OCI-LY1 (cell line): ENCODE measurements around the gene CATSPER1.

ENCODE experiments used
- H2AFZ ChIP-seq: fragments of 200-600 bp; sonication (generic), shearing (Covaris generic); 2 replicates; pipeline ENCODE4 v1.6.0; 2014; ENCODE audit warnings: antibody characterized with exemption, mild to moderate bottlenecking, low read length
- H3F3A ChIP-seq: fragments of 200-600 bp; sonication (generic), shearing (Covaris generic); 2 replicates; pipeline ENCODE4 v1.6.0; 2014; ENCODE audit warnings: mild to moderate bottlenecking, antibody characterized with exemption, low read length, moderate library complexity; ENCODE audit not compliant: insufficient read depth
- H3K27ac ChIP-seq: fragments of 200-600 bp; sonication (generic); 2 replicates; pipeline ENCODE4 v1.5.1; 2014; ENCODE audit warnings: low read length, mixed run types, mild to moderate bottlenecking, low read depth; ENCODE audit not compliant: poor library complexity, severe bottlenecking
- H3K27me3 ChIP-seq: fragments of 200-600 bp; sonication (generic); 2 replicates; pipeline ENCODE4 v1.6.0; 2014; ENCODE audit warnings: antibody characterized with exemption, mild to moderate bottlenecking, low read length, moderate library complexity; ENCODE audit not compliant: insufficient read depth
- H3K36me3 ChIP-seq: fragments of 200-600 bp; sonication (generic); 2 replicates; pipeline ENCODE4 v1.6.1; 2014; ENCODE audit warnings: mild to moderate bottlenecking, antibody characterized with exemption, low read length, moderate library complexity, mixed read lengths; ENCODE audit not compliant: insufficient read depth
- H3K4me1 ChIP-seq: fragments of 200-600 bp; sonication (generic); 2 replicates; pipeline ENCODE4 v1.5.1; 2014; ENCODE audit warnings: mild to moderate bottlenecking, low read length, moderate library complexity; ENCODE audit not compliant: insufficient read depth, severe bottlenecking
- H3K4me2 ChIP-seq: fragments of 200-600 bp; sonication (generic), shearing (Covaris generic); 2 replicates; pipeline ENCODE4 v1.6.1; 2014; ENCODE audit warnings: low read length
- H3K4me3 ChIP-seq: fragments of 200-600 bp; sonication (generic); 2 replicates; pipeline ENCODE4 v1.5.1; 2014; ENCODE audit warnings: low read length, low read depth, mild to moderate bottlenecking, mixed read lengths; ENCODE audit not compliant: poor library complexity, severe bottlenecking
- H3K79me2 ChIP-seq: fragments of 200-600 bp; shearing (Covaris generic); 2 replicates; pipeline ENCODE4 v1.6.1; 2016; ENCODE audit warnings: mixed run types, low read length, mixed read lengths; ENCODE audit not compliant: insufficient read depth
- H3K9ac ChIP-seq: fragments of 200-600 bp; sonication (generic), shearing (Covaris generic); 2 replicates; pipeline ENCODE4 v1.6.1; 2014; ENCODE audit warnings: mild to moderate bottlenecking, low read length, mixed read lengths
- H3K9me2 ChIP-seq: fragments of 200-600 bp; sonication (generic), shearing (Covaris generic); 2 replicates; pipeline ENCODE4 v1.6.1; 2014; ENCODE audit warnings: low read depth, mild to moderate bottlenecking, low read length, mixed read lengths
- H3K9me3 ChIP-seq: fragments of 200-600 bp; shearing (Covaris generic); 2 replicates; pipeline ENCODE4 v1.6.1; 2014; ENCODE audit warnings: low read length, mixed read lengths
- H4K20me1 ChIP-seq: fragments of 200-600 bp; sonication (generic), shearing (Covaris generic); 2 replicates; pipeline ENCODE4 v1.6.0; 2016; ENCODE audit warnings: mild to moderate bottlenecking, low read length; ENCODE audit not compliant: insufficient read depth
- EZH2 ChIP-seq: fragments of 200-600 bp; sonication (generic), shearing (Covaris generic); IDR thresholded peaks from 2 replicates; pipeline ENCODE4 v1.8.0; 2017; ENCODE audit warnings: borderline replicate concordance, mixed run types, mild to moderate bottlenecking, antibody characterized with exemption, low read length, moderate library complexity, mixed read lengths
- TF ChIP-seq, protein P1 (sequence below): fragments of 200-600 bp; sonication (generic), shearing (Covaris generic); IDR thresholded peaks from 2 replicates; pipeline ENCODE4 v1.5.1; 2017; ENCODE audit warnings: mild to moderate bottlenecking, antibody characterized with exemption, low read length, moderate library complexity, mixed read lengths

CATSPER1 gene

DNA sequence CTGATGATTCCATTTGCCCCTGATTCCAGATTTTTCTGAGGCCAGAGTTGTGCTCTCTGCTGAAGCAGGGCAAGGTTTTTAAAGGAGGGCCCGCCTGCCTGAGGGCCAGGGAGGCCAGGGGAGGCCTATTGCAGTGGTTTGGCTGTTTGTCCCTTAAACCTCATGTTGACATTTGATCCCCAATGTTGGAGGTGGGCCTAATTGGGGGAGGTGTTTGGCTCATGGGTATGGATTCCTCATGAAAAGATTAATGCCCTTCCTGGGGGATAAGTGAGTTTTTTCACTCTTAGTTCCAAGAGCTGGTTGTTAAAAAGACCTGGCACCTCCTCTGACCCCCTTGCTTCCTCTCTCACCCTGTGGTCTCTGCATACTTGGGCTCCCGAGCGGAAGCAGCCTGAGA is 13.5 kb upstream of the CATSPER1 start:
- no peaks in the 10 kb centered on the region for H3K36me3 ChIP-seq
- no peaks in the 10 kb centered on the region; the same call in 1 of the 2 replicates for H3K27me3 ChIP-seq
- TF ChIP-seq, protein P1, sequence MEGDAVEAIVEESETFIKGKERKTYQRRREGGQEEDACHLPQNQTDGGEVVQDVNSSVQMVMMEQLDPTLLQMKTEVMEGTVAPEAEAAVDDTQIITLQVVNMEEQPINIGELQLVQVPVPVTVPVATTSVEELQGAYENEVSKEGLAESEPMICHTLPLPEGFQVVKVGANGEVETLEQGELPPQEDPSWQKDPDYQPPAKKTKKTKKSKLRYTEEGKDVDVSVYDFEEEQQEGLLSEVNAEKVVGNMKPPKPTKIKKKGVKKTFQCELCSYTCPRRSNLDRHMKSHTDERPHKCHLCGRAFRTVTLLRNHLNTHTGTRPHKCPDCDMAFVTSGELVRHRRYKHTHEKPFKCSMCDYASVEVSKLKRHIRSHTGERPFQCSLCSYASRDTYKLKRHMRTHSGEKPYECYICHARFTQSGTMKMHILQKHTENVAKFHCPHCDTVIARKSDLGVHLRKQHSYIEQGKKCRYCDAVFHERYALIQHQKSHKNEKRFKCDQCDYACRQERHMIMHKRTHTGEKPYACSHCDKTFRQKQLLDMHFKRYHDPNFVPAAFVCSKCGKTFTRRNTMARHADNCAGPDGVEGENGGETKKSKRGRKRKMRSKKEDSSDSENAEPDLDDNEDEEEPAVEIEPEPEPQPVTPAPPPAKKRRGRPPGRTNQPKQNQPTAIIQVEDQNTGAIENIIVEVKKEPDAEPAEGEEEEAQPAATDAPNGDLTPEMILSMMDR = no peak
- no peak for TF ChIP-seq EZH2
- no peak overlapping the region for H3K27ac ChIP-seq
- H3K4me2 ChIP-seq = no peak overlapping the region
- no peaks in the 10 kb centered on the region for H3F3A ChIP-seq
- H2AFZ ChIP-seq = no peak overlapping the region
- H4K20me1 ChIP-seq = no peaks in the 10 kb centered on the region
- no peak overlapping the region for H3K4me3 ChIP-seq
- no peaks in the 10 kb centered on the region for H3K79me2 ChIP-seq
- peaks cover 3% of the 10 kb centered on the region for H3K4me1 ChIP-seq
- no peak overlapping the region for H3K9ac ChIP-seq
- no peaks in the 10 kb centered on the region for H3K9me2 ChIP-seq
- no peaks in the 10 kb centered on the region for H3K9me3 ChIP-seq

DNA sequence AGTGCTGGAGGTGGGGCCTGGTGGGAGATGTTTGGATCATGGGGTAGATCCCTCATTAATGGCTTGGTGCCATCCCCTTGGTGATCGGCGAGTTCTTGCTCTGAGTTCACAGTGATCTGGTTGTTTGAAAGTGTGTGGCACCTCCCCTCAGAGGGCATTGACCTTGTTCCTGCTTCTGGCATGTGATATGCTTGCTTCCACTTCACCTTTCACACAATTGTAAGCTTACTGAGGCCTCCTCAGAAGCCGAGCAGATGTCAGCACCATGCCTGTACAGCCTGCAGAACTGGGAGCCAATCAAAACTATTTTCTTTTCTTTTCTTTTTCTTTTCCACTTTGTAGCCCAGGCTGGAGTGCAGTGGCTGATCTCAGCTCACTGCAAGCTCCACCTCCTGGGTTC is 11.0 kb upstream of the CATSPER1 start:
- no peaks in the 10 kb centered on the region for H3K9me3 ChIP-seq
- H4K20me1 ChIP-seq = no peaks in the 10 kb centered on the region
- H3K4me3 ChIP-seq = no peak overlapping the region
- no peaks in the 10 kb centered on the region for H3K4me1 ChIP-seq
- no peak overlapping the region for H3K9ac ChIP-seq
- no peak for TF ChIP-seq EZH2
- TF ChIP-seq, protein P1 = no peak
- H3F3A ChIP-seq = no peaks in the 10 kb centered on the region
- no peaks in the 10 kb centered on the region; the same call in 1 of the 2 replicates for H3K27me3 ChIP-seq
- no peaks in the 10 kb centered on the region for H3K9me2 ChIP-seq
- no peak overlapping the region for H3K27ac ChIP-seq
- no peaks in the 10 kb centered on the region for H3K36me3 ChIP-seq
- H3K79me2 ChIP-seq = no peaks in the 10 kb centered on the region
- no peak overlapping the region for H3K4me2 ChIP-seq
- H2AFZ ChIP-seq = no peak overlapping the region

DNA sequence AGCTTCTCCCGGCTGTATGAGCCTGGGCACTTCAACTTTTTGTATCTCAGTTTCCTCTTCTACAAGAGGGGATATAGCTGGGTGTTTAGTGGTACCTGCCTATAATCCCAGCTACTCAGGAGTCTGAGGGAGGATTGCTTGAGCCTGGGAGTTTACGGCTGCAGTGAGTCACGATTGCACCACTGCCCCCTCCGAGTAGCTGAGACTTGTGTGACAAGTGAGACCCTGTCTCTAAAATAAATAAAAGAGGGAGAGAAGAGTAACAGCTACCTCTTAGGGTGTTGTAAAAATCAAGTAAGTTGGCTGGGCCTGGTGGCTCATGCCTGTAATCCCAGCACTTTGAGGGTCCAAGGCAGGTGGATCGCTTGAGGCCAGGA is 10.0 kb upstream of the CATSPER1 start:
- no peaks in the 10 kb centered on the region for H3K4me1 ChIP-seq
- no peaks in the 10 kb centered on the region for H3K9me3 ChIP-seq
- H3F3A ChIP-seq = no peaks in the 10 kb centered on the region
- H3K79me2 ChIP-seq = no peaks in the 10 kb centered on the region
- H2AFZ ChIP-seq = no peak overlapping the region
- TF ChIP-seq EZH2 = no peak
- TF ChIP-seq, protein P1 = no peak
- no peak overlapping the region for H3K9ac ChIP-seq
- H3K27me3 ChIP-seq = no peaks in the 10 kb centered on the region; the same call in 1 of the 2 replicates
- H3K9me2 ChIP-seq = no peaks in the 10 kb centered on the region
- H4K20me1 ChIP-seq = no peaks in the 10 kb centered on the region
- H3K4me3 ChIP-seq = no peak overlapping the region
- H3K36me3 ChIP-seq = no peaks in the 10 kb centered on the region
- no peak overlapping the region for H3K27ac ChIP-seq
- H3K4me2 ChIP-seq = no peak overlapping the region
